Trophoblast cell (in vitro differentiated cells and primary cell): ENCODE data around the gene RBM33.

ENCODE experiments used
- DNase-seq, 2 donors: peaks; one replicate each; pipeline ENCODE4 v3.0.0-alpha.2; 2016
- H2AFZ ChIP-seq: 2 replicates; pipeline ENCODE4 v1.6.1; 2013; ENCODE audit warnings: low read length, moderate library complexity, mild to moderate bottlenecking; ENCODE audit not compliant: insufficient read depth, poor library complexity
- H2AK5ac ChIP-seq: 2 replicates; pipeline ENCODE4 v1.6.1; 2013; ENCODE audit warnings: mild to moderate bottlenecking, low read length
- H2BK120ac ChIP-seq: 2 replicates; pipeline ENCODE4 v1.6.1; 2013; ENCODE audit warnings: low read length, mild to moderate bottlenecking, moderate library complexity; ENCODE audit not compliant: insufficient read depth, poor library complexity
- H2BK12ac ChIP-seq: 2 replicates; pipeline ENCODE4 v1.6.1; 2013; ENCODE audit warnings: mild to moderate bottlenecking, low read length, moderate library complexity
- H2BK5ac ChIP-seq: 2 replicates; pipeline ENCODE4 v1.6.1; 2013; ENCODE audit warnings: low read length, low read depth, moderate library complexity, mild to moderate bottlenecking; ENCODE audit not compliant: poor library complexity
- H3K14ac ChIP-seq: 2 replicates; pipeline ENCODE4 v1.6.1; 2013; ENCODE audit warnings: mild to moderate bottlenecking, low read length
- H3K18ac ChIP-seq: 2 replicates; pipeline ENCODE4 v1.6.1; 2013; ENCODE audit warnings: mild to moderate bottlenecking, low read length
- H3K23ac ChIP-seq: 2 replicates; pipeline ENCODE4 v1.6.1; 2013; ENCODE audit warnings: low read length
- H3K27ac ChIP-seq: 2 replicates; pipeline ENCODE4 v1.5.1; 2013; ENCODE audit warnings: low read depth, mild to moderate bottlenecking, inconsistent platforms, low read length, moderate library complexity
- H3K27me3 ChIP-seq: 2 replicates; pipeline ENCODE4 v1.6.1; 2013; ENCODE audit warnings: inconsistent platforms, mild to moderate bottlenecking, low read length, moderate library complexity; ENCODE audit not compliant: insufficient read depth
- H3K36me3 ChIP-seq, 2 experiments: 1 replicate in 1 of 2; 2 replicates in 1 of 2; pipeline ENCODE4 v1.6.1; 2013; ENCODE audit warnings: low read length in 2 of 2, mild to moderate bottlenecking in 2 of 2, moderate library complexity in 1 of 2; ENCODE audit not compliant: insufficient read depth in 2 of 2, control insufficient read depth in 1 of 2
- H3K4ac ChIP-seq: 2 replicates; pipeline ENCODE4 v1.6.1; 2013; ENCODE audit warnings: low read depth, mild to moderate bottlenecking, low read length, moderate library complexity
- H3K4me1 ChIP-seq, 2 experiments: 1 replicate in 1 of 2; 2 replicates in 1 of 2; pipeline ENCODE4 v1.6.1; 2013; ENCODE audit warnings: low read length in 2 of 2, mild to moderate bottlenecking in 2 of 2, moderate library complexity in 1 of 2; ENCODE audit not compliant: insufficient read depth in 2 of 2, control insufficient read depth in 1 of 2
- H3K4me2 ChIP-seq: 2 replicates; pipeline ENCODE4 v1.6.1; 2013; ENCODE audit warnings: inconsistent platforms, mild to moderate bottlenecking, low read length, moderate library complexity
- H3K4me3 ChIP-seq: 2 replicates; pipeline ENCODE4 v1.5.1; 2013; ENCODE audit warnings: mild to moderate bottlenecking, low read depth, low read length, inconsistent platforms
- H3K79me1 ChIP-seq: one replicate; pipeline ENCODE4 v1.6.1; 2013; ENCODE audit warnings: low read length
- H3K79me2 ChIP-seq: 2 replicates; pipeline ENCODE4 v1.6.1; 2013; ENCODE audit warnings: low read length, mild to moderate bottlenecking; ENCODE audit not compliant: control insufficient read depth, insufficient read depth, poor library complexity
- H3K9ac ChIP-seq: 2 replicates; pipeline ENCODE4 v1.6.1; 2013; ENCODE audit warnings: mild to moderate bottlenecking, low read length
- H3K9me3 ChIP-seq: 2 replicates; pipeline ENCODE4 v1.6.1; 2013; ENCODE audit warnings: low read depth, mild to moderate bottlenecking, control low read depth, inconsistent platforms, low read length; ENCODE audit not compliant: insufficient read depth
- H4K12ac ChIP-seq: 2 replicates; pipeline ENCODE4 v1.6.1; 2013; ENCODE audit warnings: low read depth, mild to moderate bottlenecking, low read length, moderate library complexity
- H4K8ac ChIP-seq: 2 replicates; pipeline ENCODE4 v1.6.1; 2013; ENCODE audit warnings: low read depth, mild to moderate bottlenecking, low read length, moderate library complexity
- H4K91ac ChIP-seq: one replicate; pipeline ENCODE4 v1.6.1; 2013; ENCODE audit warnings: low read depth, mild to moderate bottlenecking, low read length, moderate library complexity
- WGBS: extraction: QIAGEN DNeasy Blood & Tissue Kit; methylation state at CpG from one replicate; pipeline ENCODE4 v1.1.7; 2013; ENCODE audit warnings: missing lambda C conversion rate; ENCODE audit not compliant: insufficient read length, insufficient coverage; ENCODE audit errors: extremely low coverage; 5-methylcytosine and 5-hydroxymethylcytosine counted together

The RBM33 gene

GRCh38 chr7:155603858-155604503 lies 40.5 kb upstream of the RBM33 start:
- Histone ChIP-seq H4K91ac (no peak overlapping the region), H2AFZ (no peak overlapping the region), H3K4me1 (peaks cover 0 to 2% of the 10 kb centered on the region in 2 experiments), H3K79me1 (no peaks in the 10 kb centered on the region), H3K4ac (no peak overlapping the region), H3K14ac (no peak overlapping the region), H3K27ac (no peak overlapping the region), H2BK12ac (no peak overlapping the region), H3K36me3 (no peaks in the 10 kb centered on the region), H2AK5ac (no peak overlapping the region), H4K8ac (no peak overlapping the region), H3K79me2 (no peaks in the 10 kb centered on the region), H2BK5ac (no peak overlapping the region), H4K12ac (no peak overlapping the region), H3K4me2 (no peak overlapping the region), H2BK120ac (no peak overlapping the region), H3K27me3 (no peaks in the 10 kb centered on the region), H3K18ac (no peak overlapping the region), H3K4me3 (no peak overlapping the region), H3K23ac (no peak overlapping the region), H3K9me3 (peaks cover 1% of the 10 kb centered on the region), H3K9ac (no peak overlapping the region)
- no peak for DNase-seq
- no CpG with 5 or more reads among the region's 18 CpGs for WGBS

GRCh38 chr7:155604504-155604997 lies 39.9 kb upstream of the RBM33 start:
- H3K14ac ChIP-seq = no peak overlapping the region
- no peaks in the 10 kb centered on the region for H3K36me3 ChIP-seq
- no peak overlapping the region for H4K8ac ChIP-seq
- no peak overlapping the region for H2BK120ac ChIP-seq
- H3K79me1 ChIP-seq = no peaks in the 10 kb centered on the region
- H3K4ac ChIP-seq = no peak overlapping the region
- H3K79me2 ChIP-seq = no peaks in the 10 kb centered on the region
- no peak overlapping the region for H3K23ac ChIP-seq
- no peak overlapping the region for H4K91ac ChIP-seq
- H2AFZ ChIP-seq = no peak overlapping the region
- no CpG with 5 or more reads among the region's 8 CpGs for WGBS
- H3K27ac ChIP-seq = no peak overlapping the region
- H2BK5ac ChIP-seq = no peak overlapping the region
- H3K9me3 ChIP-seq = peaks cover 1% of the 10 kb centered on the region
- H3K18ac ChIP-seq = no peak overlapping the region
- H4K12ac ChIP-seq = no peak overlapping the region
- no peak overlapping the region for H2BK12ac ChIP-seq
- no peak overlapping the region for H2AK5ac ChIP-seq
- H3K27me3 ChIP-seq = no peaks in the 10 kb centered on the region
- no peak overlapping the region for H3K4me2 ChIP-seq
- peaks cover 0 to 2% of the 10 kb centered on the region in 2 experiments for H3K4me1 ChIP-seq
- no peak overlapping the region for H3K4me3 ChIP-seq
- no peak for DNase-seq
- H3K9ac ChIP-seq = no peak overlapping the region

- Histone ChIP-seq H4K91ac (no peak overlapping the region), H3K9me3 (peaks cover 1% of the 10 kb centered on the region)
These were observed 35.3 kb upstream of the RBM33 start for GRCh38 chr7:155609185-155609584.

GRCh38 chr7:155610633-155611193 lies 33.7 kb upstream of the RBM33 start:
- no peak overlapping the region for H3K4ac ChIP-seq
- H3K4me3 ChIP-seq = no peak overlapping the region
- no peaks in the 10 kb centered on the region for H3K36me3 ChIP-seq
- H2AK5ac ChIP-seq = no peak overlapping the region
- no peak for DNase-seq
- H2BK120ac ChIP-seq = no peak overlapping the region
- no peak overlapping the region for H2AFZ ChIP-seq
- no peaks in the 10 kb centered on the region for H3K27me3 ChIP-seq
- no peak overlapping the region for H2BK5ac ChIP-seq
- peaks cover 4% of the 10 kb centered on the region for H3K9me3 ChIP-seq
- H3K18ac ChIP-seq = no peak overlapping the region
- H3K79me2 ChIP-seq = no peaks in the 10 kb centered on the region
- no peak overlapping the region for H3K27ac ChIP-seq
- no peak overlapping the region for H4K12ac ChIP-seq
- no peaks in the 10 kb centered on the region for H3K79me1 ChIP-seq
- H3K14ac ChIP-seq = no peak overlapping the region
- no peak overlapping the region for H3K4me2 ChIP-seq
- H4K91ac ChIP-seq = no peak overlapping the region
- no peak overlapping the region for H3K9ac ChIP-seq
- WGBS = no CpG with 5 or more reads among the region's 11 CpGs
- H4K8ac ChIP-seq = no peak overlapping the region
- no peak overlapping the region for H2BK12ac ChIP-seq
- H3K23ac ChIP-seq = no peak overlapping the region
- no peaks in the 10 kb centered on the region for H3K4me1 ChIP-seq

More at GRCh38 chr7:155609185-155609584, 35.3 kb upstream of the RBM33 start:
- Histone ChIP-seq H3K18ac (no peak overlapping the region), H3K27ac (no peak overlapping the region), H3K4me2 (no peak overlapping the region), H2BK5ac (no peak overlapping the region), H3K36me3 (no peaks in the 10 kb centered on the region), H3K27me3 (no peaks in the 10 kb centered on the region), H3K4me1 (no peaks in the 10 kb centered on the region), H3K4me3 (no peak overlapping the region), H2AK5ac (no peak overlapping the region), H4K12ac (no peak overlapping the region), H3K14ac (no peak overlapping the region), H3K79me1 (no peaks in the 10 kb centered on the region), H3K23ac (no peak overlapping the region), H3K79me2 (no peaks in the 10 kb centered on the region), H4K8ac (no peak overlapping the region), H3K9ac (no peak overlapping the region), H3K4ac (no peak overlapping the region), H2BK120ac (no peak overlapping the region), H2BK12ac (no peak overlapping the region), H2AFZ (no peak overlapping the region)
- DNase-seq = no peak
- WGBS = no CpG with 5 or more reads among the region's 12 CpGs
